Right lobe of liver (tissue), 4 donors: Measurements from ENCODE around the gene OTUD6A.

Experiments
- CTCF ChIP-seq, 4 donors: fragments of 200-600 bp in 3 of 4; fragments of 450-650 bp in 1 of 4; IDR thresholded peaks; one replicate each; pipeline versions ENCODE4 v1.5.1 to v1.8.0; 2016 to 2022; ENCODE audit warnings: antibody characterized with exemption in 4 of 4, mild to moderate bottlenecking in 2 of 4
- POLR2A ChIP-seq: fragments of 450-650 bp; IDR thresholded peaks from one replicate; pipeline ENCODE4 v1.6.1; 2017; ENCODE audit warnings: antibody characterized with exemption, mild to moderate bottlenecking
- donor health status: DM: no; HTN: no; CAD: no.
- donor health status: DM: no; HTN: no; CAD: no.
- donor health status: DM: no; HTN: yes; CAD: no.

GRCh38 chrX:70084592-70085240, 22.5 kb downstream of the OTUD6A start:
- no peak for TF ChIP-seq CTCF (IDR thresholded peaks at IDR 0.05)
- TF ChIP-seq POLR2A: no peak
